ENCODE results near the gene PTGDR2.

DNA sequence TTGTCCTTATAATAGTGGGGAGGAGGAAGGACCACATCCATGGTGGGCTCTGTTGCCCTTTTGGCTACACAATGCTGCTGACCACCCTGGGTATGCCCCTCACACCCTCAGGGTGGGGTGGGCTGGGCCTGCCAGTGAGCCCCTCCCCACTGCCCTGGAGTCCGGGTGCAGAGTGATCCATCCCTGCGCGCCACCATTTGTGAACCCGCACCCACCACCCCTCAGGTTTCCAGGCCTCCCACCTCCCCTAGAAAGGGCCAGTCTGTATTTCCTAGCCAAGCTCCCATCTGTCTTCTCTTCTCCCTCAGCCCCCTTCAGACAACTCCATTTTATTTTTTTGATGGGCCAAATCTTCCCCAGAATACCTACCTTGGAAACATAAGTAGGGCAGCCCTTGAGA, 45.6 kb downstream of the PTGDR2 start:
- no peak for TF ChIP-seq POLR2A (IDR thresholded peaks at IDR 0.05)
- TF ChIP-seq CTCF (IDR thresholded peaks at IDR 0.05): no peak

Data from uterus (tissue), 2 donors.